Measurements from ENCODE around the gene PEX11G.

Gene PEX11G

GRCh38 chr19:7478843-7479227, 10.0 kb downstream of the PEX11G start:
- ChIA-PET POLR2A (no interaction called here), CTCF (no interaction called here)
- DNase-seq (ENCODE audit: low read depth, low spot score) = no peak
- no peak for TF ChIP-seq CTCF (IDR thresholded peaks at IDR 0.05; ENCODE audit: insufficient read depth, low read length, missing control alignments)
- H3K4me3 ChIP-seq (ENCODE audit: low read depth, low read length) = no peak overlapping the region

- no peak overlapping the region for H3K4me3 ChIP-seq (ENCODE audit: low read depth, low read length)
- CTCF ChIA-PET = no interaction called here
- POLR2A ChIA-PET = no interaction called here
Observed at GRCh38 chr19:7478173-7478842, 10.5 kb downstream of the PEX11G start.

GRCh38 chr19:7477758-7478157, 11.1 kb downstream of the PEX11G start:
- no peak for TF ChIP-seq CTCF (IDR thresholded peaks at IDR 0.05; ENCODE audit: insufficient read depth, low read length, missing control alignments)
- ChIA-PET CTCF (no interaction called here), POLR2A (no interaction called here)

More at GRCh38 chr19:7478173-7478842, 10.5 kb downstream of the PEX11G start:
- TF ChIP-seq CTCF (IDR thresholded peaks at IDR 0.05; ENCODE audit: insufficient read depth, low read length, missing control alignments) = no peak
- DNase-seq (ENCODE audit: low read depth, low spot score) = no peak

GRCh38 chr19:7476777-7477494, 11.9 kb downstream of the PEX11G start:
- POLR2A ChIA-PET = no interaction called here
- DNase-seq (ENCODE audit: low read depth, low spot score) = no peak
- CTCF ChIA-PET = no interaction called here
- no peak for TF ChIP-seq CTCF (IDR thresholded peaks at IDR 0.05; ENCODE audit: insufficient read depth, low read length, missing control alignments)
- H3K4me3 ChIP-seq (ENCODE audit: low read depth, low read length) = no peak overlapping the region

More at GRCh38 chr19:7477758-7478157, 11.1 kb downstream of the PEX11G start:
- DNase-seq (ENCODE audit: low read depth, low spot score) = no peak
- H3K4me3 ChIP-seq (ENCODE audit: low read depth, low read length) = no peak overlapping the region

- ChIA-PET CTCF (no interaction called here), POLR2A (no interaction called here)
- TF ChIP-seq CTCF (IDR thresholded peaks at IDR 0.05; ENCODE audit: insufficient read depth, low read length, missing control alignments) = no peak
- H3K4me3 ChIP-seq (ENCODE audit: low read depth, low read length) = no peak overlapping the region
- DNase-seq (ENCODE audit: low read depth, low spot score) = no peak
Observed at GRCh38 chr19:7476241-7476640, 12.6 kb downstream of the PEX11G start.

- ChIA-PET POLR2A (no interaction called here), CTCF (no interaction called here)
- no peak overlapping the region for H3K4me3 ChIP-seq (ENCODE audit: low read depth, low read length)
- no peak for TF ChIP-seq CTCF (IDR thresholded peaks at IDR 0.05; ENCODE audit: insufficient read depth, low read length, missing control alignments)
- DNase-seq (ENCODE audit: low read depth, low spot score) = no peak
Observed at GRCh38 chr19:7475665-7476064, 13.2 kb downstream of the PEX11G start.

All from AG04449 (cell line).